Measurements from ENCODE around the gene ASB3. TPM values are rescaled to one million over a fixed set of nuclear protein-coding genes. Genes with fewer than 3 reads are reported as not detected.

The ASB3 gene
- total RNA-seq, 1 donor from 2014 or later: 36.6 TPM

- no peak overlapping the region for H3K4me3 Mint-ChIP-seq
- H3K27me3 Mint-ChIP-seq (ENCODE audit: low read depth): no peaks in the 10 kb centered on the region
- H3K27ac Mint-ChIP-seq: no peak overlapping the region
- TF ChIP-seq, protein P1, sequence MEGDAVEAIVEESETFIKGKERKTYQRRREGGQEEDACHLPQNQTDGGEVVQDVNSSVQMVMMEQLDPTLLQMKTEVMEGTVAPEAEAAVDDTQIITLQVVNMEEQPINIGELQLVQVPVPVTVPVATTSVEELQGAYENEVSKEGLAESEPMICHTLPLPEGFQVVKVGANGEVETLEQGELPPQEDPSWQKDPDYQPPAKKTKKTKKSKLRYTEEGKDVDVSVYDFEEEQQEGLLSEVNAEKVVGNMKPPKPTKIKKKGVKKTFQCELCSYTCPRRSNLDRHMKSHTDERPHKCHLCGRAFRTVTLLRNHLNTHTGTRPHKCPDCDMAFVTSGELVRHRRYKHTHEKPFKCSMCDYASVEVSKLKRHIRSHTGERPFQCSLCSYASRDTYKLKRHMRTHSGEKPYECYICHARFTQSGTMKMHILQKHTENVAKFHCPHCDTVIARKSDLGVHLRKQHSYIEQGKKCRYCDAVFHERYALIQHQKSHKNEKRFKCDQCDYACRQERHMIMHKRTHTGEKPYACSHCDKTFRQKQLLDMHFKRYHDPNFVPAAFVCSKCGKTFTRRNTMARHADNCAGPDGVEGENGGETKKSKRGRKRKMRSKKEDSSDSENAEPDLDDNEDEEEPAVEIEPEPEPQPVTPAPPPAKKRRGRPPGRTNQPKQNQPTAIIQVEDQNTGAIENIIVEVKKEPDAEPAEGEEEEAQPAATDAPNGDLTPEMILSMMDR (IDR thresholded peaks at IDR 0.05; ENCODE audit: unreplicated experiment): peak; percentile 72
- no peaks in the 10 kb centered on the region for H3K4me1 Mint-ChIP-seq
- DNase-seq (ENCODE audit: low spot score in 2 of 2, unreplicated experiment in 2 of 2): no peak
- peaks cover 23% of the 10 kb centered on the region for H3K9me3 Mint-ChIP-seq
- H3K36me3 Mint-ChIP-seq: peaks cover 58% of the 10 kb centered on the region
These were observed 71.2 kb downstream of the ASB3 start for GRCh38 chr2:53715568-53715967.

DNA sequence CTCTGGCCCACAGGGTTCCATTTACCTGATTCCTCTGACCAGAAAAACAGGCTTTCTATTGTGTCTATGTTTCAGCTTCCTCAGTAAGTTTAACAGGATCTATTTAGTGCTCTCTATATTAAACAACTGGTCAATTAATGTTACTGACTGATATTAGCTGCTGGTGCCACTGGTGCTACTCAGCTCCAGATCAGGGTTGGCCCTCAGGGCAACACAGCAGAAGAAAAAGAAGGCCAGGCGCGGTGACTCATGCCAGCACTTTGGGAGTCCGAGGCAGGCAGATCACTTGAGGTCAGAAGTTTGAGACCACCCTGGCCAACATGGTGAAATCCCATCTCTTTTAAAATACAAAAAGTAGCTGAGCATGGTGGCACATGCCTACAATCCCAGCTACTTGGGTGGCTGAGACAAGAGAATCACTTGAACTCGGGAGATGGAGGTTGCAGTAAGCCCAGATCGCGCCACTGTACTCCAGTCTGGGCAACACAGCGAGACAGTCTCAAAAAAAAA is 75.4 kb downstream of the ASB3 start:
- H3K4me1 Mint-ChIP-seq: no peaks in the 10 kb centered on the region
- peaks cover 62% of the 10 kb centered on the region for H3K36me3 Mint-ChIP-seq
- no peak overlapping the region for H3K27ac Mint-ChIP-seq
- no peaks in the 10 kb centered on the region for H3K27me3 Mint-ChIP-seq (ENCODE audit: low read depth)
- peaks cover 24% of the 10 kb centered on the region for H3K9me3 Mint-ChIP-seq
- H3K4me3 Mint-ChIP-seq: no peak overlapping the region
- TF ChIP-seq, protein P1 (IDR thresholded peaks at IDR 0.05; ENCODE audit: unreplicated experiment): no peak
- DNase-seq (ENCODE audit: low spot score in 2 of 2, unreplicated experiment in 2 of 2): no peak

GRCh38 chr2:53708988-53709387 is 77.8 kb downstream of the ASB3 start:
- H3K27me3 Mint-ChIP-seq (ENCODE audit: low read depth): no peaks in the 10 kb centered on the region
- H3K4me1 Mint-ChIP-seq: no peaks in the 10 kb centered on the region
- peaks cover 57% of the 10 kb centered on the region for H3K36me3 Mint-ChIP-seq
- H3K4me3 Mint-ChIP-seq: no peak overlapping the region
- no peak for DNase-seq (ENCODE audit: low spot score in 2 of 2, unreplicated experiment in 2 of 2)
- H3K9me3 Mint-ChIP-seq: peaks cover 24% of the 10 kb centered on the region
- TF ChIP-seq, protein P1 (IDR thresholded peaks at IDR 0.05; ENCODE audit: unreplicated experiment): no peak
- H3K27ac Mint-ChIP-seq: no peak overlapping the region

DNA sequence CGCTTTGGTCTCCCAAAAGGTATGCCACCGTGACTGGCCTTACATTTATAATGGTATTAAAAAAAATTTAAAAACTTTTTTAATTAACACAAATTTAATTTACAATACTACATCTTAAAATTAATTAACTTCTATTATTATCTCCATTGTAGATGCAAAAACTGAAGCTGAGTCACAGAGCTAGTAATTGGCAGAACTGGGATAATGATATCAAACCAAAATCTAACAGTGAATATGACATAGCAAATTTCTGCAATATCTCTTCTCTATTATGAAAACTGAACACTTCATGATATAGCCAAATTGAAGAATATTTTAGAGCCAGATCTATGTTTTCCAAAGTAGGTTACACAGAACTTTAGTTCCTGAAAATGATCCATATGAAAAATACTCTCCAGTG is 85.5 kb downstream of the ASB3 start:
- no peaks in the 10 kb centered on the region for H3K27me3 Mint-ChIP-seq (ENCODE audit: low read depth)
- TF ChIP-seq, protein P1 (IDR thresholded peaks at IDR 0.05; ENCODE audit: unreplicated experiment): no peak
- H3K4me1 Mint-ChIP-seq: no peaks in the 10 kb centered on the region
- H3K9me3 Mint-ChIP-seq: peaks cover 13% of the 10 kb centered on the region
- H3K36me3 Mint-ChIP-seq: peaks cover 34% of the 10 kb centered on the region
- DNase-seq (ENCODE audit: low spot score in 2 of 2, unreplicated experiment in 2 of 2): no peak
- H3K4me3 Mint-ChIP-seq: no peak overlapping the region
- H3K27ac Mint-ChIP-seq: no peak overlapping the region

GRCh38 chr2:53697686-53698085 is 89.1 kb downstream of the ASB3 start:
- no peak for DNase-seq (ENCODE audit: low spot score in 2 of 2, unreplicated experiment in 2 of 2)
- Mint-ChIP-seq H3K9me3 (peaks cover 13% of the 10 kb centered on the region), H3K27me3 (ENCODE audit: low read depth) (no peaks in the 10 kb centered on the region), H3K4me3 (no peak overlapping the region), H3K4me1 (no peaks in the 10 kb centered on the region), H3K27ac (no peak overlapping the region), H3K36me3 (peaks cover 34% of the 10 kb centered on the region)
- TF ChIP-seq, protein P1 (IDR thresholded peaks at IDR 0.05; ENCODE audit: unreplicated experiment): no peak

DNA sequence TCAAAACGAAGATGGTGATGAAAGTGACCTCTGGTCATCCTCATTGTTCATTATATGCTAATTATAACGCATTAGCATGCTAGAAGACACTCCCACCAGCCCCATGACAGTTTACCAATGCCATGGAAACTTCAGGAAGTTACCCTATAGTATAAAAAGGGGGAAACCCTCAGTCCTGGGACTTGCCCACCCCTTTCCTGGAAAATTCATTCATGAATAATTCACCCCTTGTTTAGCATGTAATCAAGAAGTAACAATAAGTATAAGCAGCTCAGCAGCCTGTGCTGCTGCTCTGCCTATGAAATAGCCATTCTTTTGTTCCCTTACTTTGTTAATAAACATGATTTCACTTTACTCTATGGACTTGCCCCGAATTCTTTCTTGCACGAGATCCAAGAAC is 89.7 kb downstream of the ASB3 start:
- H3K27me3 Mint-ChIP-seq (ENCODE audit: low read depth): no peaks in the 10 kb centered on the region
- no peak overlapping the region for H3K27ac Mint-ChIP-seq
- H3K9me3 Mint-ChIP-seq: peaks cover 13% of the 10 kb centered on the region
- no peak for DNase-seq (ENCODE audit: low spot score in 2 of 2, unreplicated experiment in 2 of 2)
- peaks cover 37% of the 10 kb centered on the region for H3K36me3 Mint-ChIP-seq
- H3K4me1 Mint-ChIP-seq: no peaks in the 10 kb centered on the region
- TF ChIP-seq, protein P1 (IDR thresholded peaks at IDR 0.05; ENCODE audit: unreplicated experiment): no peak
- no peak overlapping the region for H3K4me3 Mint-ChIP-seq

All from mesothelial cell of epicardium (in vitro differentiated cells).